Thoracic aorta (tissue), 2 donors: ENCODE results near the gene WDPCP. TPM values are rescaled to one million over a fixed set of nuclear protein-coding genes. Genes with fewer than 3 reads are reported as not detected.
"Not testable (repeated sequence)": the region's sequence is repeated elsewhere in the genome, so short reads cannot be mapped to it uniquely, and the experiment has no call there.

ENCODE experiments used
- ATAC-seq: fragments of 150-250 bp; one replicate; pipeline ENCODE4 v1.8.0; 2017; ENCODE audit warnings: low read depth; ENCODE audit not compliant: insufficient number of reproducible peaks, low FRiP score
- DNase-seq: peaks from one replicate; pipeline ENCODE4 v3.0.0-alpha.2; 2020; ENCODE audit warnings: low spot score
- H3K27ac ChIP-seq, 2 donors: fragments of 200-600 bp; sonication (generic); 1 replicate in 1 of 2; 2 replicates in 1 of 2; pipeline ENCODE4 v1.5.1; 2016; ENCODE audit warnings: mild to moderate bottlenecking in 2 of 2, moderate library complexity in 2 of 2
- H3K27me3 ChIP-seq: fragments of 200-600 bp; sonication (generic); replicated peaks from 2 replicates; pipeline ENCODE4 v1.6.0; 2016; ENCODE audit warnings: mild to moderate bottlenecking; ENCODE audit not compliant: insufficient read depth
- H3K36me3 ChIP-seq: fragments of 200-600 bp; sonication (generic); one replicate; pipeline ENCODE4 v1.5.1; 2016
- H3K4me1 ChIP-seq, 2 donors: fragments of 200-600 bp; sonication (generic); 1 replicate in 1 of 2; 2 replicates in 1 of 2; pipeline versions ENCODE4 v1.5.1 to v1.6.0; 2016; ENCODE audit warnings: low read depth in 2 of 2, mild to moderate bottlenecking in 1 of 2; ENCODE audit not compliant: control insufficient read depth in 1 of 2
- H3K4me3 ChIP-seq: fragments of 200-600 bp; sonication (generic); 2 replicates; pipeline ENCODE4 v1.5.1; 2016; ENCODE audit warnings: mild to moderate bottlenecking
- H3K9me3 ChIP-seq: fragments of 200-600 bp; sonication (generic); 2 replicates; pipeline ENCODE4 v1.5.1; 2016
- CTCF ChIP-seq: fragments of 200-600 bp; sonication (generic); IDR thresholded peaks from one replicate; pipeline ENCODE4 v1.5.1; 2019; ENCODE audit warnings: antibody characterized with exemption
- total RNA-seq, 2 donors: library from RNA; depleted of rRNA; stranded (reverse); fragments of >200 nt; gene quantifications; one replicate each; pipeline versions ENCODE4 v1.1.0 to v1.2.3, GENCODE V29; 2016

Gene WDPCP
- total RNA-seq, 2 donors from 2014 or later: 13.7 to 16.2 TPM

- DNase-seq (no peak), ATAC-seq (no peak)
- no peaks in the 10 kb centered on the region for H3K9me3 ChIP-seq
- H3K27me3 ChIP-seq: no peaks in the 10 kb centered on the region
- H3K27ac ChIP-seq: no peak overlapping the region
- no peak for TF ChIP-seq CTCF
- no peak overlapping the region for H3K4me3 ChIP-seq
- H3K4me1 ChIP-seq: no peaks in the 10 kb centered on the region
- H3K36me3 ChIP-seq: peaks cover 3% of the 10 kb centered on the region
These were observed 103.8 kb downstream of the WDPCP start for GRCh38 chr2:63484481-63484880.

- ATAC-seq: no peak
- no peaks in the 10 kb centered on the region for H3K27me3 ChIP-seq
- no peak overlapping the region for H3K4me3 ChIP-seq
- H3K27ac ChIP-seq: no peak overlapping the region
- no peak for DNase-seq
- H3K4me1 ChIP-seq: no peaks in the 10 kb centered on the region
- H3K36me3 ChIP-seq: peaks cover 3% of the 10 kb centered on the region
- no peaks in the 10 kb centered on the region for H3K9me3 ChIP-seq
- TF ChIP-seq CTCF: no peak
These were observed 110.6 kb downstream of the WDPCP start for GRCh38 chr2:63477686-63478085.

- not testable (repeated sequence) for H3K9me3 ChIP-seq, H3K4me1 ChIP-seq, H3K36me3 ChIP-seq, H3K27me3 ChIP-seq, H3K4me3 ChIP-seq, H3K27ac ChIP-seq, DNase-seq, ATAC-seq
These were observed 119.0 kb downstream of the WDPCP start for GRCh38 chr2:63469313-63469712.

- DNase-seq: no peak
- no peak overlapping the region for H3K27ac ChIP-seq
- H3K4me3 ChIP-seq: no peak overlapping the region
- no peak for TF ChIP-seq CTCF
- ATAC-seq: no peak
- no peaks in the 10 kb centered on the region for H3K27me3 ChIP-seq
- peaks cover 0 to 5% of the 10 kb centered on the region in 2 donors for H3K4me1 ChIP-seq
- H3K9me3 ChIP-seq: no peaks in the 10 kb centered on the region
- H3K36me3 ChIP-seq: peaks cover 4% of the 10 kb centered on the region
These were observed 122.6 kb downstream of the WDPCP start for GRCh38 chr2:63465633-63466032.

- no peak for DNase-seq
- Histone ChIP-seq H3K4me3 (no peak overlapping the region), H3K4me1 (peaks cover 0 to 5% of the 10 kb centered on the region in 2 donors), H3K36me3 (peaks cover 4% of the 10 kb centered on the region), H3K9me3 (no peaks in the 10 kb centered on the region), H3K27ac (no peak overlapping the region), H3K27me3 (no peaks in the 10 kb centered on the region)
- no peak for TF ChIP-seq CTCF
- no peak for ATAC-seq
These were observed 125.1 kb downstream of the WDPCP start for GRCh38 chr2:63463142-63463541.

GRCh38 chr2:63446658-63447057, 141.6 kb downstream of the WDPCP start:
- H3K36me3 ChIP-seq: no peaks in the 10 kb centered on the region
- no peaks in the 10 kb centered on the region for H3K4me1 ChIP-seq
- H3K27me3 ChIP-seq: no peaks in the 10 kb centered on the region
- TF ChIP-seq CTCF: no peak
- H3K27ac ChIP-seq: no peak overlapping the region
- H3K9me3 ChIP-seq: no peaks in the 10 kb centered on the region
- ATAC-seq: no peak
- DNase-seq: no peak
- no peak overlapping the region for H3K4me3 ChIP-seq
